Measurements from ENCODE around the gene FAM168A. TPM values are rescaled to one million over a fixed set of nuclear protein-coding genes. Genes with fewer than 3 reads are reported as not detected.

Gene FAM168A
- total RNA-seq, 4 donors from 2014 or later: 17.7 to 40.1 (median 22.2) TPM

GRCh38 chr11:73513707-73514106, 84.2 kb downstream of the FAM168A start:
- H3K4me3 ChIP-seq: no peak overlapping the region
- H3K36me3 ChIP-seq: no peaks in the 10 kb centered on the region
- H3K27ac ChIP-seq: no peak overlapping the region
- no peaks in the 10 kb centered on the region for H3K27me3 ChIP-seq
- no peak for TF ChIP-seq POLR2A (IDR thresholded peaks at IDR 0.05)
- TF ChIP-seq POLR2AphosphoS5 (IDR thresholded peaks at IDR 0.05): no peak
- TF ChIP-seq EP300 (IDR thresholded peaks at IDR 0.05): no peak
- no peak for TF ChIP-seq CTCF (IDR thresholded peaks at IDR 0.05)
- H3K9me3 ChIP-seq: no peaks in the 10 kb centered on the region
- no peaks in the 10 kb centered on the region for H3K4me1 ChIP-seq
- DNase-seq (ENCODE audit: low spot score in 2 of 2): no peak
- WGBS: 70% methylated on average over 2 of the region's 2 CpGs

- WGBS: 82% methylated on average over 4 of the region's 4 CpGs
- H3K36me3 ChIP-seq: no peaks in the 10 kb centered on the region
- no peak overlapping the region for H3K4me3 ChIP-seq
Observed at GRCh38 chr11:73510877-73511276, 87.0 kb downstream of the FAM168A start.

DNA sequence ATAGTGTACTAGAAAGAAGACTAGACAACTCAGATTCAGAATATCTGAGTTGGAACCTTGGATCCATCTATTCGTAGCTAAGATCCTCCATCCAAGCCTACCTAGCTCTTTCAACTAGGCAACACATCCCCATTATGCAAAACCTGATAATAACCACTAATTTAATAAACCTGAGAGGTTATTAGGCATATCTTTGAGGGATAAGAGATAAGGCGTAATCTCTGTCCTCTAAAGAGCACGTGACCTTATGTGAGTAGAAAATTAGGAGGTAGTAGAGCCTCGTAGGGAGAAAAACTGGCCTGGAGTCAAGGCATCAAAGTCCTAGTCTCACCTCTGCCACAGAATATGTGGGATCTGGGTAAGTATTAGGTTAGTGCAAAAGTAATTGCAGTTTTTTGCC, 87.8 kb downstream of the FAM168A start:
- Histone ChIP-seq H3K9me3 (no peaks in the 10 kb centered on the region), H3K36me3 (no peaks in the 10 kb centered on the region), H3K27me3 (no peaks in the 10 kb centered on the region), H3K4me3 (no peak overlapping the region), H3K4me1 (no peaks in the 10 kb centered on the region), H3K27ac (no peak overlapping the region)
- TF ChIP-seq EP300 (IDR thresholded peaks at IDR 0.05): no peak
- no peak for TF ChIP-seq POLR2AphosphoS5 (IDR thresholded peaks at IDR 0.05)
- no peak for TF ChIP-seq CTCF (IDR thresholded peaks at IDR 0.05)
- TF ChIP-seq POLR2A (IDR thresholded peaks at IDR 0.05): no peak
- WGBS: 93% methylated on average over 4 of the region's 4 CpGs
- DNase-seq (ENCODE audit: low spot score in 2 of 2): no peak

More at GRCh38 chr11:73510877-73511276, 87.0 kb downstream of the FAM168A start:
- TF ChIP-seq POLR2AphosphoS5 (IDR thresholded peaks at IDR 0.05): no peak
- TF ChIP-seq POLR2A (IDR thresholded peaks at IDR 0.05): no peak
- TF ChIP-seq EP300 (IDR thresholded peaks at IDR 0.05): no peak
- TF ChIP-seq CTCF (IDR thresholded peaks at IDR 0.05): no peak
- Histone ChIP-seq H3K4me1 (no peaks in the 10 kb centered on the region), H3K27ac (no peak overlapping the region), H3K9me3 (no peaks in the 10 kb centered on the region), H3K27me3 (no peaks in the 10 kb centered on the region)
- no peak for DNase-seq (ENCODE audit: low spot score in 2 of 2)

DNA sequence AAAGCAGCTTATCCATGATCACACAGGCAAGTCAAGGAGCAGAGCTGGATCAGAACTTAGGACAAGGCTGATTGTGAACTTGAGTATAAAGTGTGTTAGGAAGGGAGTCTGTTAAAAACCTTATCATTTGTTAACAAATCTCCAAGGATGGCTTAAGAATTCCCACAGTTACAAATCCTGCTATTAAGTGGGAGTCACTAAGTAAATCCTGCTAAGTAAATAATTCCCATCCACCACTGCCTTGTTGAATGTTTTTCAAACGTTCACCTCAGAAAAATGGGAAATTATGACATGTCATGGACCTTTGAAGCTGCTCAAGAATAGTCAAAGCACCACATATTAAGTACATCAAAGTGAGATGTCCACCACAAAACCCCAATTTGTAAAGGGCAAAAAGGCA, 88.7 kb downstream of the FAM168A start:
- WGBS: 67% methylated on average over 1 of the region's 1 CpG
- Histone ChIP-seq H3K36me3 (no peaks in the 10 kb centered on the region), H3K9me3 (no peaks in the 10 kb centered on the region), H3K4me3 (no peak overlapping the region), H3K4me1 (no peaks in the 10 kb centered on the region), H3K27me3 (no peaks in the 10 kb centered on the region), H3K27ac (no peak overlapping the region)
- no peak for DNase-seq (ENCODE audit: low spot score in 2 of 2)
- TF ChIP-seq POLR2AphosphoS5 (IDR thresholded peaks at IDR 0.05) (no peak), POLR2A (IDR thresholded peaks at IDR 0.05) (no peak), CTCF (IDR thresholded peaks at IDR 0.05) (no peak), EP300 (IDR thresholded peaks at IDR 0.05) (no peak)

- TF ChIP-seq POLR2AphosphoS5 (IDR thresholded peaks at IDR 0.05) (no peak), POLR2A (IDR thresholded peaks at IDR 0.05) (no peak), CTCF (IDR thresholded peaks at IDR 0.05) (no peak), EP300 (IDR thresholded peaks at IDR 0.05) (no peak)
- H3K27ac ChIP-seq: no peak overlapping the region
- H3K4me1 ChIP-seq: no peaks in the 10 kb centered on the region
- H3K36me3 ChIP-seq: no peaks in the 10 kb centered on the region
- 94% methylated on average over 10 of the region's 10 CpGs for WGBS
- H3K27me3 ChIP-seq: no peaks in the 10 kb centered on the region
- H3K4me3 ChIP-seq: no peak overlapping the region
- H3K9me3 ChIP-seq: no peaks in the 10 kb centered on the region
- DNase-seq (ENCODE audit: low spot score in 2 of 2): no peak
Observed at GRCh38 chr11:73508243-73509176, 89.4 kb downstream of the FAM168A start.
